Breast epithelium (tissue), 4 donors: ENCODE measurements around the gene TRAPPC10. TPM values are rescaled to one million over a fixed set of nuclear protein-coding genes. Genes with fewer than 3 reads are reported as not detected.
"Not testable (repeated sequence)": the region's sequence is repeated elsewhere in the genome, so short reads cannot be mapped to it uniquely, and the experiment has no call there.

ENCODE experiments used
- DNase-seq, 2 donors: peaks; one replicate each; pipeline ENCODE4 v3.0.0-alpha.2; 2019; ENCODE audit warnings: low spot score in 2 of 2
- H3K27ac ChIP-seq, 2 donors: fragments of 200-600 bp; sonication (generic) in 1 of 2; one replicate each; pipeline ENCODE4 v1.5.1; 2016 to 2019; ENCODE audit warnings: mild to moderate bottlenecking in 1 of 2
- H3K27me3 ChIP-seq, 2 donors: fragments of 200-600 bp; sonication (generic) in 1 of 2; one replicate each; pipeline versions ENCODE4 v1.5.1 to v1.6.0; 2017 to 2019; ENCODE audit warnings: control low read depth in 1 of 2, mild to moderate bottlenecking in 1 of 2
- H3K36me3 ChIP-seq: fragments of 200-600 bp; one replicate; pipeline ENCODE4 v1.5.1; 2019
- H3K4me1 ChIP-seq, 2 donors: fragments of 200-600 bp; sonication (generic); one replicate each; pipeline ENCODE4 v1.5.1; 2016 to 2019; ENCODE audit warnings: control low read depth in 1 of 2
- H3K4me3 ChIP-seq, 3 donors: fragments of 200-600 bp; sonication (generic); 1 replicate in 2 of 3; 2 replicates in 1 of 3; pipeline ENCODE4 v1.5.1; 2016 to 2019; ENCODE audit warnings: mild to moderate bottlenecking in 3 of 3, moderate library complexity in 2 of 3
- H3K9me3 ChIP-seq, 2 donors: fragments of 200-600 bp; sonication (generic) in 1 of 2; one replicate each; pipeline ENCODE4 v1.5.1; 2016 to 2019; ENCODE audit warnings: control low read depth in 1 of 2
- intact Hi-C: fragments of 100-400 bp; cut with DNase I; formaldehyde crosslinking; loops from one replicate; pipeline ENCODE4 v1.15.1; 2023; ENCODE audit warnings: low total_unique reads
- total RNA-seq, 3 donors: library from RNA; depleted of rRNA; stranded (reverse); fragments of >200 nt; gene quantifications; one replicate each; pipeline ENCODE4 v1.1.0, GENCODE V29; 2016

TRAPPC10 gene
- total RNA-seq, 3 donors from 2014 or later: 27.4 to 35.0 (median 31.1) TPM

GRCh38 chr21:44140552-44140932, 128.4 kb downstream of the TRAPPC10 start:
- H3K27ac ChIP-seq, H3K9me3 ChIP-seq, H3K36me3 ChIP-seq, DNase-seq, intact Hi-C loops, H3K4me3 ChIP-seq, H3K4me1 ChIP-seq, H3K27me3 ChIP-seq: not testable (repeated sequence)

- intact Hi-C loops, H3K36me3 ChIP-seq, H3K4me3 ChIP-seq, H3K9me3 ChIP-seq, H3K27ac ChIP-seq, DNase-seq, H3K4me1 ChIP-seq, H3K27me3 ChIP-seq: not testable (repeated sequence)
Measured at GRCh38 chr21:44142470-44142869, 130.4 kb downstream of the TRAPPC10 start.

GRCh38 chr21:44143380-44143779, 131.3 kb downstream of the TRAPPC10 start:
- intact Hi-C loops, H3K27ac ChIP-seq: not testable (repeated sequence)

GRCh38 chr21:44143996-44144395, 131.9 kb downstream of the TRAPPC10 start:
- DNase-seq, intact Hi-C loops, H3K36me3 ChIP-seq, H3K4me3 ChIP-seq, H3K4me1 ChIP-seq, H3K27me3 ChIP-seq, H3K9me3 ChIP-seq, H3K27ac ChIP-seq: not testable (repeated sequence)

More at GRCh38 chr21:44143380-44143779, 131.3 kb downstream of the TRAPPC10 start:
- not testable (repeated sequence) for H3K27me3 ChIP-seq, H3K36me3 ChIP-seq, DNase-seq, H3K4me3 ChIP-seq, H3K4me1 ChIP-seq, H3K9me3 ChIP-seq

- H3K4me3 ChIP-seq, H3K9me3 ChIP-seq, H3K27ac ChIP-seq, H3K36me3 ChIP-seq, H3K4me1 ChIP-seq, DNase-seq, intact Hi-C loops, H3K27me3 ChIP-seq: not testable (repeated sequence)
Measured at GRCh38 chr21:44144784-44145602, 132.9 kb downstream of the TRAPPC10 start.

GRCh38 chr21:44145616-44146015, 133.5 kb downstream of the TRAPPC10 start:
- intact Hi-C loops, H3K27me3 ChIP-seq, H3K4me1 ChIP-seq, DNase-seq, H3K9me3 ChIP-seq, H3K36me3 ChIP-seq, H3K27ac ChIP-seq, H3K4me3 ChIP-seq: not testable (repeated sequence)

GRCh38 chr21:44147108-44147507, 135.0 kb downstream of the TRAPPC10 start:
- H3K4me3 ChIP-seq, H3K27ac ChIP-seq, H3K9me3 ChIP-seq, H3K27me3 ChIP-seq, DNase-seq, H3K36me3 ChIP-seq, intact Hi-C loops, H3K4me1 ChIP-seq: not testable (repeated sequence)

- DNase-seq, intact Hi-C loops, H3K27me3 ChIP-seq, H3K4me1 ChIP-seq, H3K27ac ChIP-seq, H3K4me3 ChIP-seq, H3K9me3 ChIP-seq, H3K36me3 ChIP-seq: not testable (repeated sequence)
Measured at GRCh38 chr21:44150255-44150654, 138.1 kb downstream of the TRAPPC10 start.

GRCh38 chr21:44153214-44153888, 141.2 kb downstream of the TRAPPC10 start:
- H3K4me3 ChIP-seq, intact Hi-C loops, H3K27ac ChIP-seq, H3K27me3 ChIP-seq, H3K4me1 ChIP-seq, DNase-seq, H3K9me3 ChIP-seq, H3K36me3 ChIP-seq: not testable (repeated sequence)

- H3K4me3 ChIP-seq, H3K36me3 ChIP-seq, H3K4me1 ChIP-seq, H3K27me3 ChIP-seq, H3K9me3 ChIP-seq, H3K27ac ChIP-seq, intact Hi-C loops: not testable (repeated sequence)
- peak in 1 of 2 donors; percentile 14 for DNase-seq
Measured at GRCh38 chr21:44153889-44154228, 141.8 kb downstream of the TRAPPC10 start.

- H3K4me3 ChIP-seq, intact Hi-C loops, H3K4me1 ChIP-seq, H3K27ac ChIP-seq, H3K27me3 ChIP-seq, H3K36me3 ChIP-seq, H3K9me3 ChIP-seq, DNase-seq: not testable (repeated sequence)
Measured at GRCh38 chr21:44154816-44155230, 142.7 kb downstream of the TRAPPC10 start.

- intact Hi-C loops, H3K36me3 ChIP-seq, H3K4me3 ChIP-seq, H3K27ac ChIP-seq, H3K4me1 ChIP-seq, DNase-seq, H3K9me3 ChIP-seq, H3K27me3 ChIP-seq: not testable (repeated sequence)
Measured at GRCh38 chr21:44155231-44155993, 143.3 kb downstream of the TRAPPC10 start.

- H3K4me3 ChIP-seq, H3K4me1 ChIP-seq, DNase-seq, H3K9me3 ChIP-seq, H3K27ac ChIP-seq, H3K36me3 ChIP-seq, H3K27me3 ChIP-seq, intact Hi-C loops: not testable (repeated sequence)
Measured at GRCh38 chr21:44155994-44156380, 143.9 kb downstream of the TRAPPC10 start.
